Non-pigmented ciliary epithelial cell (primary cell): ENCODE measurements around the gene CPT1B.
"Not testable (repeated sequence)": the region's sequence is repeated elsewhere in the genome, so short reads cannot be mapped to it uniquely, and the experiment has no call there.

ENCODE experiments used
- DNase-seq: peaks from one replicate; pipeline ENCODE4 v3.0.0-alpha.2; 2010; ENCODE audit warnings: low read depth

CPT1B gene

DNA sequence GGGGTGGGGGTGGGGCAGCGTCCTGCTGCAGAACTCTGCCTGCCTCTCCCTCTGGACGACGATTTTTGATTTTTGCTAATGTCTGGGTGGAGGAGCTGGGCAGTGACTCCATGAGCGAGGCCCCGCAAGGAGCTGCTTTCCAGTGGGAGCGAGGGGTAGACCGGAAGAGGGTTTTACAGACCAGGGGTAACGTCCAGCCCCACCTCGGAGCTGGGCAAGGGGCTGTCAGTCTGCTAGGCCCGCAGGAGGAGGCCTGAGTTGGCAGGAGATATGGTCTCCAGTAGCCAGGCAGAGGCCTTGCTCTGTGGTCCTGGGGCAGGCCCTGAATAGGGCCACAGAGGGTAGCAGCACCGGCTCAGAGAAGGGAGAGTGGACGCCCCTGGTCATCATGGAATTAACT is 31.4 kb upstream of the CPT1B start:
- no peak for DNase-seq

GRCh38 chr22:50608996-50609395 is 30.8 kb upstream of the CPT1B start:
- DNase-seq = no peak

- DNase-seq = not testable (repeated sequence)
Measured at GRCh38 chr22:50608058-50608840, 30.0 kb upstream of the CPT1B start.

- no peak for DNase-seq
Measured at GRCh38 chr22:50607659-50608020, 29.4 kb upstream of the CPT1B start.

GRCh38 chr22:50606946-50607658 is 28.9 kb upstream of the CPT1B start:
- DNase-seq = no peak

- DNase-seq = no peak
Measured at GRCh38 chr22:50606165-50606945, 28.1 kb upstream of the CPT1B start.

- DNase-seq = no peak
Measured at GRCh38 chr22:50605613-50606074, 27.4 kb upstream of the CPT1B start.

DNA sequence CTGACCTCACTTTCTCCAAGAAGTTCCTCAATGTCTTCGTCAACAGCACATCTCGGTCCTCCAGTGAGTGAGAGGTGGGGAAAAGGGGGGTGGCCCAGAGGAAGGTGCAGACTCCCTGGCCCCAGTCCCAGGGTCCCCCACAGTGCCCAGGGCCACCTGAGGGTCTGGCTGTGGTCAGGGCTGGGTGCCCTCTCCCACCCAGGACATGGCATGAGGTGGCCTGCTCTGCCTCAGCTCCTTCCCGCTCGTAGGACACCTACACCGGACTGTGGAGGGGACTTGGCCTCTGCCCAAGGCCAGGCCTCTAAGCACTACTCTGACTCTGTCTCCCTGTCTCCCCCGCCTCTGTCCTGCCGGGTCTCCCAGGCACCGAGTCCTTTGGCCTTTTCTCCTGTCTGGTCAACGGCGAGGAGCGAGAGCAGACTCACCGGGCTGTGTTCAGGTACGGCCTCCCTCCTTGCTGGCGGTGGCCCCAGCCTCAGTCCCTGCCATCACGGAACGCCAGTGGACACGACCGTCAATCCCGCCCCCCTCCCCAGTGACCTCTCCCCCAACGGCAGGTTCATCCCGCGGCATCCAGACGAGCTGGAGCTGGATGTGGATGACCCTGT is 26.9 kb upstream of the CPT1B start:
- no peak for DNase-seq

- no peak for DNase-seq
Measured at GRCh38 chr22:50604256-50605001, 26.2 kb upstream of the CPT1B start.

- DNase-seq = no peak
Measured at GRCh38 chr22:50603511-50604255, 25.5 kb upstream of the CPT1B start.

DNA sequence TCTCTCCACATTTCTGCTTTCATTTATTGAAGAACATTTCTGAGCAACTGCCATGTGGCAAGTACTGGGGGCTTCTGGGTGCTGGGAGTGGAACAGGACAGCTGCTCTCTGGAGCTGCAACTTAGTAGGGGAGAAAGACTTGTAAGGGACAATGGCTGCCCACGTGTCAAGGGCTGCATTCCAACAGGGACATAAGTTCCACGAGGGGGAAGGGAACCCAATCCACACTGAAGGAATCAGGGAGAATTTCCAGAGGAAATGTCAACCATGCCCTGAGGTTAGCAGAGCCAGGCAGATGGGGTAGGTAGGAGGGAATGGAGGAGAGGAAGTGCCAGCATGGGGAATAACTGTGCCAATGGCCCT is 24.1 kb upstream of the CPT1B start:
- DNase-seq = no peak

GRCh38 chr22:50601669-50602337 is 23.6 kb upstream of the CPT1B start:
- DNase-seq = no peak

DNA sequence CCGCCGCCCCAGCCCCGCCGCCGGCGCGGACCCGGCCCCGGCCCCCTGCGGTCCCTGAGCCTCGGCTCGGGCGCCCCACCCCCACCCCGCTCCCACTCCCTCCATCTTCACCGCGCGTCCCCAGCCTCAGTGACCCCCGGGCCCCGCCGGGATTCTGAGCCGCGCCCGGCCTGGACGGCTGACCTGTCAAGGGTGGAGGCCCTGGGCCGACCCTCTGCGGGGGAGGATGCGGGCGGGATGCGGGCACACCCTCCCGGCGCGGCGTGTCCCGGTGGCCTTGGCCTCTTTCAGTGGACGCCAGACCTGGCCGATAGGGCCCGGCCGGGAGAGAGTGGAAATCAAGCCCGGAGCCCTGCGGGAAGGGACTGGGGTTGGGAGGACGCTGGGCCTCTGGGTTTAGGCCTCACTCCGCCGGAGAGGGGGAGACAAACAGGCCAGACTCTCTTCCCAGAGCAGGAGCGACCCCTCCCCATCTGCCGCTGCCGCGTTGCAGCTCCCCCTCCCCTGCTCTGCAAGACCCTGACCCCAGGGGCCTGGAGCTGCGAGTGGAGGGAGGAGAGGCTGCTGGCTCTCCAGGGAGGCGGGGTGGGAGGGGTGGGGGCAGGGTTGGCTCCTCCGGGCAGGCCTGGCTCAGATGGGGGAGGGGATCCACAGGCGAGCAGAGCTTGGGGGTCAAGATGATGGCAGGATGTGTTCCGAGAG is 22.9 kb upstream of the CPT1B start:
- no peak for DNase-seq

DNA sequence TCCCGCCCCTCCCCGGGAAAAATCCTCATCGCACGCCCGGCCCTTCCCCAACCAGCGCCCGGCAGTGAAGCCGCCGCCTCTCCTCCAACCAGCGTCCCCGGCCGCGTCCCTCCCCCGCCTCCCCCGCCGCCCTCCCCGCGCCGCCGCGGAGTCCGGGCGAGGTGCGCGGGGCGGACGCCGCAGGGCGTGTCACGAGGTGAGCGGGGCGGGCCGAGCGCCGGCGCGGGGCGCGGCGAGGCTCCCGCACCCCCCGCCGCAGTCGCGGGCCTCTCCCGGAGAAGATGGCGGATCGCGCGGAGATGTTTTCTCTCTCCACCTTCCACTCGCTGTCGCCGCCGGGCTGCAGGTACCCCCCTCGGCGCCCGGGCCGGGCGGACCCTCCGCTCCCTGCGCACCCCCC is 22.3 kb upstream of the CPT1B start, which contains the start of gene MAPK8IP2:
TSS of gene MAPK8IP2 (plus strand) at position 256 of the 400 bp plus-strand sequence. CDS start at position 282, 26 bp downstream.
- no peak for DNase-seq

DNA sequence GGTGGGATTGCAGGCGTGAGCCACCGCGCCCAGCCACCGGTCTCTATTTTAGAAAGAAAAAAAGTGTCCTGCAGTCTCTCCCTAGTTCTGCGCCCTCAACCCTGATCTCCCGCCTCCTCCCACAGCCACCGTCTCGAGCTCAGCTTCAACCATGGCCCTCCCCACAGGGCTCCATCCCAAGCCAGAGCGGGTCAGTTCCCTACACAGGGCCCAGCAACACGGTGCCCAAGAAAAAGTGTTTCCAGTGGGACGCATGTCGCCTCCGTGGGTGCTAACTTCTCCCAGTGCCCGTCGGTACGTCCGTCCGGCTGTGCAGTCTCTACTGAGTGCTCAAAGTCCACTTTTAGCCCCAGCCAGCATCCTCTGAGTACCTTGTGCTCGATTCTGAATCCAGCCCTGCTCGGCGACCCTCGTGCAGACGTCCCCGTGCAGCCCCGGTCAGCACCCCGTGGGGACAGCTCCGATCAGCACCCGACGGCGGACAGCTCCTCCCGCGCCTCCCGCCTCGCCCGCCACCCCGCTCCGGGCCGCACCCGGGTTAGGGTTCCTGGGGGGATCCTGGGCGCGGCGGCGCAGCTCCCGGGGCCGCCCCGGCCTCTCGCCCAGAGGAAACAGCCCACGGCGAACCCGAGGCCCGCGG is 21.7 kb upstream of the CPT1B start:
- no peak for DNase-seq

- no peak for DNase-seq
Measured at GRCh38 chr22:50597097-50597496, 18.9 kb upstream of the CPT1B start.

DNA sequence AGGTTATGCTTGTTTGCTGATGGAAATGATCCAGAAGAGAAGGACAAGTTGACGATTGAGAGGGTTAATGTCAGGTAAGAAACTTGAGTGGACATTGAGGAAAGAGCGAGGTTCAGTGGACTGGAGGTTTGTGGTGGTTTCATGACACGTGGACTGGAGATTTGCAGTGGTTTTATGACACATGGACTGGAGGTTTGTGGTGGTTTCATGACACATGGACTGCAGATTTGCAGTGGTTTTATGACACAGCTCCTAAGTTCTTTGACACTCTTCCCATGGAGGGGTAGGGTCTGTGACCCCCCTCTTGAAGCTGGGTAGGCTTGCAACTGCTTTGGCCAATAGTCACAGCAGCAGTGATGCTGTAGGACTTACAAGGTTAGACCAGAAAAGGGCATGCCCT is 17.0 kb upstream of the CPT1B start:
- DNase-seq = no peak

GRCh38 chr22:50587407-50587806 is 9.2 kb upstream of the CPT1B start:
- no peak for DNase-seq

DNA sequence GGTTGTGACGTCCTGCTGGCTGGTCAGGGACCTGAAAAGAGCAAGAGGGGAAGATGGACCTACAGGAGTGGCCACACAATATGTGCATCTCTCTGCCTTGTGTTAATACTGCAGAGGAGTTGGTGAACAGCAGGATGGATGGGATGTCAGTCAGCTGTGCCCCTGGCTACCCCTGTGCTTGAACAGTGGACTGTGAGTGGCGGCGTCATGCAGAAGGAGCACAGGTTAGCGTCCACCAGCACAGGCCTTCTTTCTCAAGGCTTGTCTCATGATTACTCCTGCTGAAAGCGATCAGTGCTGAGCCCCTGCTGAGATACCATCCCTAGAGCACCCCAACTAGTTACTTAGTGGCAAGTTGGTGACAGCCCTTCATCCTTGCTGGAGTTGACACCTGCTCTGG is 8.2 kb upstream of the CPT1B start:
- DNase-seq = no peak
